Measurements from ENCODE around the gene RGMB.

GRCh38 chr5:98844865-98845264 lies 71.4 kb downstream of the RGMB start:
- no peak for TF ChIP-seq CTCF (IDR thresholded peaks at IDR 0.05)
- TF ChIP-seq POLR2A (IDR thresholded peaks at IDR 0.05) = no peak
- no peak for TF ChIP-seq POLR2AphosphoS5 (IDR thresholded peaks at IDR 0.05)
